GM12872 (cell line): ENCODE measurements around the gene TGFBR3.
A peak's percentile ranks its signal among the peaks of the same experiment; 100 is the strongest.

Source experiments
- CTCF ChIP-seq: IDR thresholded peaks from 3 replicates; pipeline ENCODE4 v1.5.1; 2011; ENCODE audit warnings: low read depth, mild to moderate bottlenecking, low read length, moderate library complexity; ENCODE audit not compliant: insufficient read depth

Gene TGFBR3

GRCh38 chr1:91894036-91894761 lies 8.2 kb upstream of the TGFBR3 start:
- no peak for TF ChIP-seq CTCF

GRCh38 chr1:91891969-91892368 lies 6.0 kb upstream of the TGFBR3 start:
- TF ChIP-seq CTCF, result no peak

- no peak for TF ChIP-seq CTCF
Observed at GRCh38 chr1:91891454-91891853, 5.5 kb upstream of the TGFBR3 start.

- TF ChIP-seq CTCF, result no peak
Observed at GRCh38 chr1:91889717-91890459, 3.9 kb upstream of the TGFBR3 start.

- no peak for TF ChIP-seq CTCF
Observed at GRCh38 chr1:91885213-91885715, 687 bp downstream of the TGFBR3 start.

- TF ChIP-seq CTCF, result no peak
Observed at GRCh38 chr1:91884459-91885212, 1.3 kb downstream of the TGFBR3 start.

- peak; percentile 30; the same call in 2 of the 3 replicates for TF ChIP-seq CTCF
Observed at GRCh38 chr1:91883470-91883869, 2.5 kb downstream of the TGFBR3 start.
